RWPE1 (cell line): Measurements from ENCODE around the gene TESK1.

ENCODE experiments used
- CTCF ChIA-PET: fragments of 350-600 bp; sonication (Branson Sonifier 250); formaldehyde crosslinking; extraction: SDS; loops from one replicate; lab custom pipeline; 2021; lab: Yijun Ruan, JAX
- POLR2A ChIA-PET: fragments of 400-600 bp; formaldehyde crosslinking; extraction: SDS; loops from one replicate; lab custom pipeline; 2020; ENCODE audit warnings: antibody characterized with exemption; ENCODE audit not compliant: low non-redundant PET; lab: Yijun Ruan, JAX
- DNase-seq: peaks from one replicate; pipeline ENCODE4 v3.0.0; 2012; ENCODE audit warnings: low spot score
- H3K27ac ChIP-seq: fragments of 450-650 bp; 2 replicates; pipeline ENCODE4 v1.5.1; 2017
- CTCF ChIP-seq: fragments of 450-650 bp; conservative IDR thresholded peaks from 2 replicates; pipeline ENCODE4 v1.5.1; 2017; ENCODE audit warnings: low read depth, mild to moderate bottlenecking

The TESK1 gene

GRCh38 chr9:35604578-35605350 is at the start of gene TESK1:
TSS of gene TESK1 (plus strand) at chr9:35605262. CDS start at chr9:35605620, 358 bp downstream.
- POLR2A ChIA-PET: interaction anchor here (0.5 to 1.2 kb wide), 3 partner anchors 18 to 53 kb away, joined by 3 to 4 read pairs (median 3); partner anchors contain the start of genes CCDC107 and RMRP

GRCh38 chr9:35555881-35556280 is 49.2 kb upstream of the TESK1 start:
- peak overlapping the region; percentile 5; the same call in 1 of the 2 replicates for H3K27ac ChIP-seq
- DNase-seq: no peak
- TF ChIP-seq CTCF: no peak
- ChIA-PET CTCF (interaction anchor here (1.4 kb wide), 1 partner anchor 656 kb away, joined by 3 read pairs; no protein-coding TSS in a partner anchor), POLR2A (interaction anchor here (0.6 kb wide), 1 partner anchor 77 kb away, joined by 3 read pairs; no protein-coding TSS in a partner anchor)

More at GRCh38 chr9:35604578-35605350, at the start of gene TESK1:
- TF ChIP-seq CTCF: no peak
- peak within 1 kb of the TSS; percentile 92 for H3K27ac ChIP-seq
- peak; percentile 95 for DNase-seq
- CTCF ChIA-PET: interaction anchor here (0.6 to 0.7 kb wide), 2 partner anchors 141 to 602 kb away, joined by 3 to 4 read pairs; no protein-coding TSS in a partner anchor

GRCh38 chr9:35556776-35557175 is 48.3 kb upstream of the TESK1 start:
- H3K27ac ChIP-seq: peak overlapping the region; percentile 5; the same call in 1 of the 2 replicates
- no peak for TF ChIP-seq CTCF
- POLR2A ChIA-PET: no interaction called here
- DNase-seq: no peak
- CTCF ChIA-PET: interaction anchor here (0.7 to 1.4 kb wide), 3 partner anchors 11 to 657 kb away, joined by 3 to 6 read pairs (median 4); no protein-coding TSS in a partner anchor

GRCh38 chr9:35557320-35557719 is 47.7 kb upstream of the TESK1 start:
- CTCF ChIA-PET: interaction anchor here (0.6 to 1.1 kb wide), 2 partner anchors 76 to 81 kb away, joined by 3 to 6 read pairs; no protein-coding TSS in a partner anchor
- DNase-seq: no peak
- peak overlapping the region; percentile 20 for H3K27ac ChIP-seq
- no peak for TF ChIP-seq CTCF
- POLR2A ChIA-PET: no interaction called here

- peak overlapping the region; percentile 20 for H3K27ac ChIP-seq
- no peak for TF ChIP-seq CTCF
- ChIA-PET CTCF (no interaction called here), POLR2A (interaction anchor here (0.6 kb wide), 1 partner anchor 457 kb away, joined by 3 read pairs; no protein-coding TSS in a partner anchor)
- no peak for DNase-seq
These were observed 46.9 kb upstream of the TESK1 start for GRCh38 chr9:35558185-35558584.

- POLR2A ChIA-PET: no interaction called here
- no peak for TF ChIP-seq CTCF
- CTCF ChIA-PET: interaction anchor here (1.3 kb wide), 1 partner anchor 79 kb away, joined by 3 read pairs; no protein-coding TSS in a partner anchor
- peak overlapping the region; percentile 6 for H3K27ac ChIP-seq
- DNase-seq: no peak
These were observed 45.1 kb upstream of the TESK1 start for GRCh38 chr9:35559792-35560530.
